SK-N-SH (cell line): ENCODE results near the gene PAX2. TPM values are rescaled to one million over a fixed set of nuclear protein-coding genes. Genes with fewer than 3 reads are reported as not detected.

Source experiments
- CTCF ChIA-PET: fragments of 300-600, 350-600 bp; formaldehyde crosslinking; extraction: SDS; loops from one replicate; lab custom pipeline; 2021; lab: Yijun Ruan, JAX
- POLR2A ChIA-PET: fragments of 350-600 bp; sonication (Branson Sonifier 250); formaldehyde crosslinking; extraction: SDS; loops from one replicate; lab custom pipeline; 2020; ENCODE audit warnings: antibody characterized with exemption, inconsistent platforms; lab: Yijun Ruan, JAX
- DNase-seq: peaks from one replicate; pipeline ENCODE4 v3.0.0; 2012
- H2AFZ ChIP-seq: fragments of 200-600 bp; sonication (generic); 2 replicates; pipeline ENCODE4 v1.8.1; 2016; ENCODE audit warnings: antibody characterized with exemption, mild to moderate bottlenecking, low read depth
- H3F3A ChIP-seq: fragments of 200-600 bp; sonication (generic); replicated peaks from 2 replicates; pipeline ENCODE3; 2016; ENCODE audit warnings: antibody characterized with exemption, mild to moderate bottlenecking; ENCODE audit not compliant: insufficient read depth
- H3K27ac ChIP-seq, 2 experiments: fragments of 200-500 bp in 1 of 2; fragments of 200-600 bp in 1 of 2; sonication (Bioruptor generic) in 1 of 2; sonication (generic), shearing (Covaris generic) in 1 of 2; 2 replicates each; pipeline versions ENCODE4 v1.5.1 to v1.6.1; 2014 to 2016; ENCODE audit warnings: low read depth in 2 of 2, inconsistent platforms in 1 of 2, low read length in 1 of 2, mild to moderate bottlenecking in 1 of 2, mixed read lengths in 1 of 2
- H3K27me3 ChIP-seq: fragments of 200-600 bp; sonication (generic), shearing (Covaris generic); 2 replicates; pipeline ENCODE4 v1.6.1; 2016; ENCODE audit warnings: mixed run types; ENCODE audit not compliant: insufficient read depth
- H3K36me3 ChIP-seq, 2 experiments: fragments of 200-500 bp in 1 of 2; fragments of 200-600 bp in 1 of 2; sonication (Bioruptor generic) in 1 of 2; sonication (generic) in 1 of 2; replicated peaks in 1 of 2; 2 replicates each; pipeline versions ENCODE3 to v1.5.1; 2014 to 2016; ENCODE audit warnings: low read length in 1 of 2, mild to moderate bottlenecking in 1 of 2; ENCODE audit not compliant: insufficient read depth in 2 of 2, control insufficient read depth in 1 of 2
- H3K4me1 ChIP-seq, 2 experiments: fragments of 200-500 bp in 1 of 2; fragments of 200-600 bp in 1 of 2; sonication (Bioruptor generic) in 1 of 2; sonication (generic), shearing (Covaris generic) in 1 of 2; 2 replicates each; pipeline versions ENCODE4 v1.5.1 to v1.6.1; 2014 to 2016; ENCODE audit warnings: low read depth in 1 of 2, low read length in 1 of 2, mixed run types in 1 of 2; ENCODE audit not compliant: insufficient read depth in 2 of 2, control insufficient read depth in 1 of 2
- H3K4me2 ChIP-seq: fragments of 200-600 bp; sonication (generic), shearing (Covaris generic); 2 replicates; pipeline ENCODE4 v1.6.1; 2017; ENCODE audit warnings: mixed run types
- H3K4me3 ChIP-seq, 2 experiments: fragments of 200-500 bp in 1 of 2; fragments of 200-600 bp in 1 of 2; sonication (Bioruptor generic) in 1 of 2; sonication (generic), shearing (Covaris generic) in 1 of 2; 2 replicates each; pipeline versions ENCODE4 v1.5.1 to v1.8.1; 2014 to 2016; ENCODE audit warnings: low read depth in 2 of 2, inconsistent platforms in 1 of 2, low read length in 1 of 2, mild to moderate bottlenecking in 1 of 2, mixed read lengths in 1 of 2, moderate library complexity in 1 of 2
- H3K79me2 ChIP-seq: fragments of 200-600 bp; sonication (generic); 2 replicates; pipeline ENCODE4 v1.8.1; 2017; ENCODE audit warnings: mild to moderate bottlenecking; ENCODE audit not compliant: insufficient read depth
- H3K9ac ChIP-seq: fragments of 200-600 bp; sonication (generic); 2 replicates; pipeline ENCODE4 v1.6.1; 2017; ENCODE audit warnings: mixed run types
- H3K9me2 ChIP-seq: fragments of 200-600 bp; sonication (generic); 2 replicates; pipeline ENCODE4 v1.6.1; 2017; ENCODE audit warnings: mixed run types
- H3K9me3 ChIP-seq: fragments of 200-600 bp; sonication (generic); 2 replicates; pipeline ENCODE4 v1.6.1; 2017; ENCODE audit warnings: mixed run types, mild to moderate bottlenecking, moderate library complexity
- H4K20me1 ChIP-seq: fragments of 200-600 bp; sonication (generic); 2 replicates; pipeline ENCODE4 v1.6.1; 2017; ENCODE audit warnings: mild to moderate bottlenecking, mixed run types; ENCODE audit not compliant: insufficient read depth
- EP300 ChIP-seq, 2 experiments: IDR thresholded peaks; 2 replicates each; pipeline versions ENCODE4 v1.4.0 to v1.6.1; 2012; ENCODE audit warnings: borderline replicate concordance in 1 of 2, low read depth in 1 of 2, low read length in 1 of 2
- FOSL2 ChIP-seq: IDR thresholded peaks from 2 replicates; pipeline ENCODE4 v1.4.0; 2012; ENCODE audit warnings: low read depth, mild to moderate bottlenecking, moderate library complexity, borderline replicate concordance
- FOXJ3 ChIP-seq: sonication (generic); formaldehyde crosslinking; IDR thresholded peaks from 2 replicates; pipeline ENCODE4 v1.5.1; 2020; ENCODE audit warnings: mild to moderate bottlenecking, missing genetic modification reagents
- FOXM1 ChIP-seq: IDR thresholded peaks from 2 replicates; pipeline ENCODE4 v1.4.0; 2012; ENCODE audit warnings: low read depth, mild to moderate bottlenecking
- GATA2 ChIP-seq: sonication (generic); formaldehyde crosslinking; IDR thresholded peaks from 2 replicates; pipeline ENCODE4 v1.5.0; 2020; ENCODE audit warnings: mild to moderate bottlenecking, missing genetic modification reagents
- MEF2A ChIP-seq: IDR thresholded peaks from 2 replicates; pipeline ENCODE4 v1.4.0; 2012; ENCODE audit warnings: low read depth, borderline replicate concordance
- NFIC ChIP-seq: IDR thresholded peaks from 2 replicates; pipeline ENCODE4 v1.4.0; 2012; ENCODE audit warnings: borderline replicate concordance
- POLR2AphosphoS5 ChIP-seq: IDR thresholded peaks from 2 replicates; pipeline ENCODE4 v1.6.1; 2012; ENCODE audit warnings: low read depth, low read length
- RXRA ChIP-seq: IDR thresholded peaks from 2 replicates; pipeline ENCODE4 v1.4.0; 2012; ENCODE audit warnings: low read depth, mild to moderate bottlenecking, borderline replicate concordance
- SIN3A ChIP-seq: IDR thresholded peaks from 2 replicates; pipeline ENCODE4 v1.6.1; 2012; ENCODE audit warnings: low read depth, mild to moderate bottlenecking, low read length, moderate library complexity, borderline replicate concordance
- TAF1 ChIP-seq: IDR thresholded peaks from 2 replicates; pipeline ENCODE4 v1.6.1; 2012; ENCODE audit warnings: low read depth, mild to moderate bottlenecking, low read length, moderate library complexity, borderline replicate concordance
- TCF12 ChIP-seq: IDR thresholded peaks from 2 replicates; pipeline ENCODE4 v1.4.0; 2012
- TEAD4 ChIP-seq: IDR thresholded peaks from 2 replicates; pipeline ENCODE4 v1.4.0; 2012; ENCODE audit warnings: mild to moderate bottlenecking, borderline replicate concordance; ENCODE audit not compliant: insufficient read depth
- WGBS: methylation state at CpG from one replicate; pipeline ENCODE4 v1.1.6; 2017; ENCODE audit warnings: low lambda C conversion rate; 5-methylcytosine and 5-hydroxymethylcytosine counted together
- polyA plus RNA-seq, 3 experiments: library from polyadenylated mRNA; depleted of rRNA; stranded (reverse); fragments of >200 nt; gene quantifications; 2 replicates each; pipeline ENCODE4 v1.2.3, GENCODE V29; 2012
- TF ChIP-seq, protein P1 (sequence below): IDR thresholded peaks from 2 replicates; pipeline ENCODE4 v1.4.0; 2012; ENCODE audit warnings: low read depth, borderline replicate concordance
- TF ChIP-seq, protein P2 (sequence below): IDR thresholded peaks from 2 replicates; pipeline ENCODE4 v1.4.0; 2012; ENCODE audit warnings: low read depth, borderline replicate concordance
- TF ChIP-seq, protein P3 (sequence below): IDR thresholded peaks from 2 replicates; pipeline ENCODE4 v1.4.0; 2012; ENCODE audit warnings: low read depth

Gene PAX2
- polyA plus RNA-seq, 1 of the 3 experiments (the other 2 are of a cell fraction): not detected

DNA sequence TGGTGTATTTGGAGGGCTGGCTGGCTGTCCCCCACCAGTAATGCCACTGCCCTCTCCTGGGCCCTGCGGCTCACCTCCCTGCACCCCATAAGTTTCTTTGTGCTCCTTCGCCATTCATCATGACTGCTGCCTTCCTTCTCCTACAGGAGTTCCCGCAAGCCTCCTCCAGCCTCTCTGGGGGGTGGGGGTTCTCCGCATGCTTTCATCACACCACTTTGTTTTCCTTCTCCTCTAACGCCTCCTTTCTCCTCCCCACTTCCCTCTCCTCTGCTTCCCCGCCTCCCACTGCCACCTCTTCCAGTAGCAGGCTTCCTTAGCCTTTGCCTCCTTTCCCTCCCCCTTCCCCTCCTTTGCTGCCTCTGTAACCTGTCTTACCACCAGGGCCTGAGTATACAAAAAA, 58.1 kb downstream of the PAX2 start:
- Histone ChIP-seq H3K36me3 (no peaks in the 10 kb centered on the region), H3K9ac (no peak overlapping the region), H4K20me1 (no peaks in the 10 kb centered on the region), H3K79me2 (no peaks in the 10 kb centered on the region), H2AFZ (no peak overlapping the region), H3K4me3 (no peak overlapping the region), H3K9me3 (no peaks in the 10 kb centered on the region), H3K27me3 (peaks cover 46% of the 10 kb centered on the region), H3F3A (no peaks in the 10 kb centered on the region), H3K9me2 (no peaks in the 10 kb centered on the region), H3K4me1 (peaks cover 0 to 46% of the 10 kb centered on the region in 2 experiments; a peak in 2 of 4 replicates)
- ChIA-PET CTCF (interaction anchor here (1.0 to 1.3 kb wide), 4 partner anchors 8 to 241 kb away, joined by 3 to 6 read pairs (median 3); no protein-coding TSS in a partner anchor), POLR2A (no interaction called here)
- 63% methylated on average over 6 of the region's 6 CpGs for WGBS
- no peak for DNase-seq
- TF ChIP-seq, protein P1, sequence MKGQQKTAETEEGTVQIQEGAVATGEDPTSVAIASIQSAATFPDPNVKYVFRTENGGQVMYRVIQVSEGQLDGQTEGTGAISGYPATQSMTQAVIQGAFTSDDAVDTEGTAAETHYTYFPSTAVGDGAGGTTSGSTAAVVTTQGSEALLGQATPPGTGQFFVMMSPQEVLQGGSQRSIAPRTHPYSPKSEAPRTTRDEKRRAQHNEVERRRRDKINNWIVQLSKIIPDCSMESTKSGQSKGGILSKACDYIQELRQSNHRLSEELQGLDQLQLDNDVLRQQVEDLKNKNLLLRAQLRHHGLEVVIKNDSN: no peak
- no peak for TF ChIP-seq FOSL2
- no peak for TF ChIP-seq SIN3A
- TF ChIP-seq TCF12: no peak
- TF ChIP-seq, protein P2, sequence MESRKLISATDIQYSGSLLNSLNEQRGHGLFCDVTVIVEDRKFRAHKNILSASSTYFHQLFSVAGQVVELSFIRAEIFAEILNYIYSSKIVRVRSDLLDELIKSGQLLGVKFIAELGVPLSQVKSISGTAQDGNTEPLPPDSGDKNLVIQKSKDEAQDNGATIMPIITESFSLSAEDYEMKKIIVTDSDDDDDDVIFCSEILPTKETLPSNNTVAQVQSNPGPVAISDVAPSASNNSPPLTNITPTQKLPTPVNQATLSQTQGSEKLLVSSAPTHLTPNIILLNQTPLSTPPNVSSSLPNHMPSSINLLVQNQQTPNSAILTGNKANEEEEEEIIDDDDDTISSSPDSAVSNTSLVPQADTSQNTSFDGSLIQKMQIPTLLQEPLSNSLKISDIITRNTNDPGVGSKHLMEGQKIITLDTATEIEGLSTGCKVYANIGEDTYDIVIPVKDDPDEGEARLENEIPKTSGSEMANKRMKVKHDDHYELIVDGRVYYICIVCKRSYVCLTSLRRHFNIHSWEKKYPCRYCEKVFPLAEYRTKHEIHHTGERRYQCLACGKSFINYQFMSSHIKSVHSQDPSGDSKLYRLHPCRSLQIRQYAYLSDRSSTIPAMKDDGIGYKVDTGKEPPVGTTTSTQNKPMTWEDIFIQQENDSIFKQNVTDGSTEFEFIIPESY: no peak
- TF ChIP-seq RXRA: no peak
- TF ChIP-seq POLR2AphosphoS5: no peak
- no peak for TF ChIP-seq NFIC
- TF ChIP-seq, all 33 proteins: peak for 0
- no peak overlapping the region for H3K4me2 ChIP-seq
- H3K27ac ChIP-seq: no peak overlapping the region

DNA sequence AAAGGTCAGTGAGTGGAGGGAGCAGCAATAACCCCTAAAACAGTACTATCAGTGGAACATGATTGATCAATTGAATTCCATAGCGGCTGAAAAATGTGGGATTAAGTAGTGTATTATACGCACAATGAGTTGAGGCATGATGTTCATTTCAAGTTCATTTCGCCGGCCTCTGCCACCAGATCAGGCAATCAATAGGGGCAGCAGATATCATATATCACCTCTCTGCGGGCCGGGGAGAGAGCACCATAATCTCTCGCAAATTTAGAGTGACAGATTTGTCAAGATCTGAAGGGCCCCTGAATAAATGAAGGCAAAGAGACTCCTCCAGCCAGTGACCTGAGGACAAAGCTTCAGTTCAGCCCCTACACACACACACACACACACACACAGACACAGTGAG, 58.5 kb downstream of the PAX2 start:
- Histone ChIP-seq H3K4me3 (no peak overlapping the region), H3K27ac (no peak overlapping the region), H3K36me3 (no peaks in the 10 kb centered on the region), H3K4me1 (peaks cover 0 to 50% of the 10 kb centered on the region in 2 experiments; a peak in 2 of 4 replicates), H3K9me3 (no peaks in the 10 kb centered on the region), H3K79me2 (no peaks in the 10 kb centered on the region), H3K4me2 (no peak overlapping the region), H3K9me2 (no peaks in the 10 kb centered on the region), H3F3A (no peaks in the 10 kb centered on the region), H3K9ac (no peak overlapping the region), H4K20me1 (no peaks in the 10 kb centered on the region), H2AFZ (no peak overlapping the region), H3K27me3 (peaks cover 42% of the 10 kb centered on the region)
- TF ChIP-seq GATA2 (CRISPR knock-in tag): no peak
- TF ChIP-seq MEF2A: no peak
- no peak for TF ChIP-seq SIN3A
- TF ChIP-seq FOXM1: no peak
- no peak for TF ChIP-seq FOXJ3 (CRISPR knock-in tag)
- TF ChIP-seq NFIC: no peak
- TF ChIP-seq POLR2AphosphoS5: no peak
- TF ChIP-seq, protein P3, sequence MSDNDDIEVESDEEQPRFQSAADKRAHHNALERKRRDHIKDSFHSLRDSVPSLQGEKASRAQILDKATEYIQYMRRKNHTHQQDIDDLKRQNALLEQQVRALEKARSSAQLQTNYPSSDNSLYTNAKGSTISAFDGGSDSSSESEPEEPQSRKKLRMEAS: no peak
- no peak for TF ChIP-seq TEAD4
- TF ChIP-seq, protein P1: no peak
- no peak for TF ChIP-seq EP300 (IDR thresholded peaks at IDR 0.05; ENCODE audit: borderline replicate concordance in 1 of 2, low read depth in 1 of 2, low read length in 1 of 2)
- TF ChIP-seq TCF12: no peak
- no peak for TF ChIP-seq TAF1
- WGBS: 59% methylated on average over 7 of the region's 7 CpGs
- no peak for DNase-seq
- POLR2A ChIA-PET: no interaction called here
- CTCF ChIA-PET: interaction anchor here (1.0 kb wide), 1 partner anchor 8 kb away, joined by 3 read pairs; no protein-coding TSS in a partner anchor
